Neural cell (in vitro differentiated cells): ENCODE measurements around the gene SPOCK3. TPM values are rescaled to one million over a fixed set of nuclear protein-coding genes. Genes with fewer than 3 reads are reported as not detected.

Experiments used
- H2AFZ ChIP-seq: fragments of 200-600, 300-800 bp; sonication (generic), shearing (Covaris generic); 2 replicates; pipeline ENCODE4 v1.6.0; 2014; ENCODE audit warnings: low read depth, mild to moderate bottlenecking, antibody characterized with exemption, low read length, moderate library complexity
- H3F3A ChIP-seq: fragments of 200-600 bp; shearing (Covaris generic); 2 replicates; pipeline ENCODE4 v1.6.1; 2016; ENCODE audit warnings: mild to moderate bottlenecking, moderate library complexity, mixed read lengths, antibody characterized with exemption, low read length; ENCODE audit not compliant: insufficient read depth, poor library complexity, severe bottlenecking
- H3K27ac ChIP-seq: fragments of 200-600, 300-800 bp; sonication (generic), shearing (Covaris generic); 2 replicates; pipeline ENCODE4 v1.5.1; 2014; ENCODE audit warnings: mild to moderate bottlenecking, low read length, moderate library complexity
- H3K27me3 ChIP-seq: fragments of 300-800, 200-600 bp; sonication (generic), shearing (Covaris generic); 2 replicates; pipeline ENCODE4 v1.6.0; 2014; ENCODE audit warnings: mild to moderate bottlenecking, low read depth, low read length, moderate library complexity; ENCODE audit not compliant: insufficient read depth
- H3K36me3 ChIP-seq: fragments of 300-800, 200-600 bp; sonication (generic), shearing (Covaris generic); 2 replicates; pipeline ENCODE4 v1.5.1; 2014; ENCODE audit warnings: mild to moderate bottlenecking, antibody characterized with exemption, low read length, moderate library complexity; ENCODE audit not compliant: insufficient read depth
- H3K4me2 ChIP-seq: fragments of 300-800, 200-600 bp; sonication (generic), shearing (Covaris generic); 2 replicates; pipeline ENCODE4 v1.6.0; 2014; ENCODE audit warnings: mild to moderate bottlenecking, low read length
- H3K4me3 ChIP-seq: fragments of 300-800, 200-600 bp; sonication (generic), shearing (Covaris generic); 2 replicates; pipeline ENCODE4 v1.5.1; 2014; ENCODE audit warnings: mild to moderate bottlenecking, low read length, moderate library complexity
- H3K79me2 ChIP-seq: fragments of 200-600 bp; shearing (Covaris generic); replicated peaks from 2 replicates; pipeline ENCODE4 v1.6.0; 2014; ENCODE audit warnings: mild to moderate bottlenecking, low read length, moderate library complexity; ENCODE audit not compliant: insufficient read depth
- H3K9ac ChIP-seq: fragments of 300-800, 200-600 bp; sonication (generic), shearing (Covaris generic); 2 replicates; pipeline ENCODE4 v1.6.1; 2016; ENCODE audit warnings: mild to moderate bottlenecking, low read length, mixed read lengths
- H3K9me2 ChIP-seq: fragments of 200-600 bp; shearing (Covaris generic); 2 replicates; pipeline ENCODE4 v1.6.1; 2016; ENCODE audit warnings: mild to moderate bottlenecking, low read length, mixed read lengths; ENCODE audit not compliant: insufficient read depth
- H3K9me3 ChIP-seq: fragments of 200-600, 300-800 bp; sonication (generic), shearing (Covaris generic); 2 replicates; pipeline ENCODE4 v1.6.1; 2016; ENCODE audit warnings: mild to moderate bottlenecking, mixed run types, low read length, moderate library complexity, mixed read lengths
- H4K20me1 ChIP-seq: fragments of 200-600 bp; shearing (Covaris generic); 2 replicates; pipeline ENCODE4 v1.6.1; 2016; ENCODE audit warnings: mild to moderate bottlenecking, mixed run types; ENCODE audit not compliant: insufficient read depth
- EP300 ChIP-seq: fragments of 450-650 bp; conservative IDR thresholded peaks from 2 replicates; pipeline ENCODE4 v1.6.1; 2014; ENCODE audit warnings: antibody characterized with exemption, mild to moderate bottlenecking, moderate library complexity; ENCODE audit not compliant: poor library complexity, severe bottlenecking
- EZH2 ChIP-seq: fragments of 200-600, 300-800 bp; shearing (Covaris generic), sonication (generic); IDR thresholded peaks from 2 replicates; pipeline ENCODE4 v1.6.1; 2014; ENCODE audit warnings: antibody characterized with exemption, low read length, borderline replicate concordance, mild to moderate bottlenecking; ENCODE audit not compliant: insufficient read depth, poor library complexity, severe bottlenecking
- MXI1 ChIP-seq: fragments of 450-650 bp; conservative IDR thresholded peaks from 2 replicates; pipeline ENCODE4 v1.6.1; 2014; ENCODE audit warnings: antibody characterized with exemption, mild to moderate bottlenecking; ENCODE audit not compliant: poor library complexity, severe bottlenecking
- POLR2AphosphoS5 ChIP-seq: IDR thresholded peaks from 2 replicates; pipeline ENCODE4 v1.6.1; 2012
- RAD21 ChIP-seq: fragments of 450-650 bp; conservative IDR thresholded peaks from 2 replicates; pipeline ENCODE4 v1.6.1; 2014; ENCODE audit warnings: antibody characterized with exemption, mild to moderate bottlenecking, moderate library complexity
- SMC3 ChIP-seq: fragments of 450-650 bp; conservative IDR thresholded peaks from 2 replicates; pipeline ENCODE4 v1.6.1; 2014; ENCODE audit warnings: antibody characterized with exemption, mild to moderate bottlenecking, moderate library complexity; ENCODE audit not compliant: poor library complexity
- TAF1 ChIP-seq: IDR thresholded peaks from 2 replicates; pipeline ENCODE4 v1.6.1; 2012; ENCODE audit warnings: low read depth
- polyA plus RNA-seq: library from polyadenylated mRNA; depleted of rRNA; stranded (reverse); fragments of >200 nt; gene quantifications from 2 replicates; pipeline ENCODE4 v1.2.3, GENCODE V29; 2014
- TF ChIP-seq, protein P1 (sequence below): fragments of 450-650 bp; IDR thresholded peaks from 2 replicates; pipeline ENCODE4 v1.5.1; 2014; ENCODE audit warnings: antibody characterized with exemption, mild to moderate bottlenecking, moderate library complexity; ENCODE audit not compliant: poor library complexity, severe bottlenecking
- TF ChIP-seq, protein P2 (sequence below): IDR thresholded peaks from 2 replicates; pipeline ENCODE4 v1.6.1; 2012; ENCODE audit warnings: borderline replicate concordance

Gene SPOCK3
- polyA plus RNA-seq, 1 donor from 2014 or later = 7.9 TPM

DNA sequence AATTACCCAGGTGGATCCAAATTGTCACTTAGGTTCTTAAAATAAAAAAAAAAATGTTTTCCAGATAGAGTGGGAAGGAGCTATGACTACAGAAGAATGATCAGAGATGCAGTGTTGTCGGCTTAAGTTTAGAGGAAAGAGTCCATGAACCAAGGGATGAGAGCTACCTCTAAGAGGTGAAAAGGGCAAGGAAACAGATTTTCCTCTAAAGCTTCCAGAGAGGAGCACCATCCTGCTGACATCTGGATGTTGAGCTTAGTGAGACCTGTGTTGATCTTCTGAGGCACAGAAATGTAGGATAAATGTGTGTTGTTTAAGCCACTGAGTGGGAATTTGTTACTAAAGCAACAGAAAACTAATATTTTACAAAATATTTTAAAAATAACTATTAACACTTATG lies 498.7 kb downstream of the SPOCK3 start:
- no peak overlapping the region for H3K27ac ChIP-seq
- no peaks in the 10 kb centered on the region for H3K79me2 ChIP-seq
- no peaks in the 10 kb centered on the region for H4K20me1 ChIP-seq
- H3K9me2 ChIP-seq = no peaks in the 10 kb centered on the region
- H3K9ac ChIP-seq = no peak overlapping the region
- TF ChIP-seq MXI1 (no peak), EZH2 (no peak), RAD21 (no peak), EP300 (no peak), TAF1 (no peak), POLR2AphosphoS5 (no peak), SMC3 (no peak)
- TF ChIP-seq, protein P1, sequence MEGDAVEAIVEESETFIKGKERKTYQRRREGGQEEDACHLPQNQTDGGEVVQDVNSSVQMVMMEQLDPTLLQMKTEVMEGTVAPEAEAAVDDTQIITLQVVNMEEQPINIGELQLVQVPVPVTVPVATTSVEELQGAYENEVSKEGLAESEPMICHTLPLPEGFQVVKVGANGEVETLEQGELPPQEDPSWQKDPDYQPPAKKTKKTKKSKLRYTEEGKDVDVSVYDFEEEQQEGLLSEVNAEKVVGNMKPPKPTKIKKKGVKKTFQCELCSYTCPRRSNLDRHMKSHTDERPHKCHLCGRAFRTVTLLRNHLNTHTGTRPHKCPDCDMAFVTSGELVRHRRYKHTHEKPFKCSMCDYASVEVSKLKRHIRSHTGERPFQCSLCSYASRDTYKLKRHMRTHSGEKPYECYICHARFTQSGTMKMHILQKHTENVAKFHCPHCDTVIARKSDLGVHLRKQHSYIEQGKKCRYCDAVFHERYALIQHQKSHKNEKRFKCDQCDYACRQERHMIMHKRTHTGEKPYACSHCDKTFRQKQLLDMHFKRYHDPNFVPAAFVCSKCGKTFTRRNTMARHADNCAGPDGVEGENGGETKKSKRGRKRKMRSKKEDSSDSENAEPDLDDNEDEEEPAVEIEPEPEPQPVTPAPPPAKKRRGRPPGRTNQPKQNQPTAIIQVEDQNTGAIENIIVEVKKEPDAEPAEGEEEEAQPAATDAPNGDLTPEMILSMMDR = no peak
- TF ChIP-seq, protein P2, sequence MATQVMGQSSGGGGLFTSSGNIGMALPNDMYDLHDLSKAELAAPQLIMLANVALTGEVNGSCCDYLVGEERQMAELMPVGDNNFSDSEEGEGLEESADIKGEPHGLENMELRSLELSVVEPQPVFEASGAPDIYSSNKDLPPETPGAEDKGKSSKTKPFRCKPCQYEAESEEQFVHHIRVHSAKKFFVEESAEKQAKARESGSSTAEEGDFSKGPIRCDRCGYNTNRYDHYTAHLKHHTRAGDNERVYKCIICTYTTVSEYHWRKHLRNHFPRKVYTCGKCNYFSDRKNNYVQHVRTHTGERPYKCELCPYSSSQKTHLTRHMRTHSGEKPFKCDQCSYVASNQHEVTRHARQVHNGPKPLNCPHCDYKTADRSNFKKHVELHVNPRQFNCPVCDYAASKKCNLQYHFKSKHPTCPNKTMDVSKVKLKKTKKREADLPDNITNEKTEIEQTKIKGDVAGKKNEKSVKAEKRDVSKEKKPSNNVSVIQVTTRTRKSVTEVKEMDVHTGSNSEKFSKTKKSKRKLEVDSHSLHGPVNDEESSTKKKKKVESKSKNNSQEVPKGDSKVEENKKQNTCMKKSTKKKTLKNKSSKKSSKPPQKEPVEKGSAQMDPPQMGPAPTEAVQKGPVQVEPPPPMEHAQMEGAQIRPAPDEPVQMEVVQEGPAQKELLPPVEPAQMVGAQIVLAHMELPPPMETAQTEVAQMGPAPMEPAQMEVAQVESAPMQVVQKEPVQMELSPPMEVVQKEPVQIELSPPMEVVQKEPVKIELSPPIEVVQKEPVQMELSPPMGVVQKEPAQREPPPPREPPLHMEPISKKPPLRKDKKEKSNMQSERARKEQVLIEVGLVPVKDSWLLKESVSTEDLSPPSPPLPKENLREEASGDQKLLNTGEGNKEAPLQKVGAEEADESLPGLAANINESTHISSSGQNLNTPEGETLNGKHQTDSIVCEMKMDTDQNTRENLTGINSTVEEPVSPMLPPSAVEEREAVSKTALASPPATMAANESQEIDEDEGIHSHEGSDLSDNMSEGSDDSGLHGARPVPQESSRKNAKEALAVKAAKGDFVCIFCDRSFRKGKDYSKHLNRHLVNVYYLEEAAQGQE = no peak
- no peaks in the 10 kb centered on the region for H3K36me3 ChIP-seq
- H3K4me2 ChIP-seq = no peak overlapping the region
- no peaks in the 10 kb centered on the region for H3K27me3 ChIP-seq
- H2AFZ ChIP-seq = no peak overlapping the region
- H3K4me3 ChIP-seq = no peak overlapping the region
- H3K9me3 ChIP-seq = no peaks in the 10 kb centered on the region
- no peaks in the 10 kb centered on the region for H3F3A ChIP-seq

DNA sequence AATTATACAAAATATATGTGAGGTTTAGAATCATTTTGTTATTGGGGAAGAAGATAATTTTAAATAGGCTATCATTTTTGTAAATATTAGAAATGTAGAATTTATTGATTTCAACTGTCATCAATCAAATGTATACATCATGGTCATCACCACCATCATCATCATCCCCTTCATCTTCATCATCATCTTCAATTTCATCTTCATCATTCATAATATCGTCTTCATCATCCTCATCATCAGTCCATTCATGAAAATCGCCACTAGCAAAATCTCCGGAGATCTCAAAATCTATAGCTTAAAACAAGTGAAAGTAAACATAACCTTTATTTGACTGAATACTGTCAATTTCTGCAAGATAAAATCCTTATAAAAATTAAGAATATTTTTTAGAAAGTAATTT lies 499.5 kb downstream of the SPOCK3 start:
- Histone ChIP-seq H3K27ac (no peak overlapping the region), H3K9ac (no peak overlapping the region), H3K9me3 (no peaks in the 10 kb centered on the region), H3K9me2 (no peaks in the 10 kb centered on the region), H2AFZ (no peak overlapping the region), H3K4me3 (no peak overlapping the region), H4K20me1 (no peaks in the 10 kb centered on the region), H3K27me3 (no peaks in the 10 kb centered on the region), H3F3A (no peaks in the 10 kb centered on the region), H3K4me2 (no peak overlapping the region), H3K79me2 (no peaks in the 10 kb centered on the region), H3K36me3 (no peaks in the 10 kb centered on the region)
- TF ChIP-seq MXI1 (no peak), POLR2AphosphoS5 (no peak), EZH2 (no peak), EP300 (no peak), SMC3 (no peak), TAF1 (no peak), RAD21 (no peak)
- TF ChIP-seq, protein P2 = no peak
- TF ChIP-seq, protein P1 = no peak
